GM23248 (cell line): ENCODE results near the gene FUBP1.

ENCODE experiments used
- EZH2 ChIP-seq: fragments of 200-600 bp; sonication (generic); IDR thresholded peaks from 2 replicates; pipeline ENCODE4 v1.6.1; 2018; ENCODE audit warnings: antibody characterized with exemption, mild to moderate bottlenecking; ENCODE audit not compliant: insufficient read depth, poor library complexity, severe bottlenecking
- EZH2phosphoT487 ChIP-seq: fragments of 200-600 bp; sonication (generic); IDR thresholded peaks from 2 replicates; pipeline ENCODE4 v1.6.1; 2018; ENCODE audit warnings: antibody characterized with exemption, moderate library complexity, mild to moderate bottlenecking, low read depth; ENCODE audit not compliant: insufficient read depth

DNA sequence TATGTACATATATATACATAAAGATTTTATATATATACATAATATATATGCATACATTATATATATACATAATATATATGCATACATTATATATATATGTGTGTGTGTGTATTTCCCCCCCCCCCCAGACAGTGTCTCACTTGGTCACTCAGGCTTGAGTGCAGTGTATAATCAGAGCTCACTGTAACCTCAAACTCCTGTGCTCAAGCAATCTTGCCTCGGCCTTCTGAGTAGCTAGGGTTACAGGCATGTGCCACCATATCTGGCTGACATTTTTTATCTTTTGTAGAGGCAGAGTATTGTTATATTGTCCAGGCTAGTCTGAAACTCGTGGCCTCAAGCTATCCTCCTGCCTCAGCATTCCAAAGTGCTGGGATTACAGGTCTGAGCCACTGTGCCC lies 9.0 kb upstream of the FUBP1 start:
- TF ChIP-seq EZH2phosphoT487 (no peak), EZH2 (no peak)
